GF-D8 (cell line): ENCODE data around the gene NEK8.
A peak's percentile ranks its signal among the peaks of the same experiment; 100 is the strongest.
"Not testable (repeated sequence)": the region's sequence is repeated elsewhere in the genome, so short reads cannot be mapped to it uniquely, and the experiment has no call there.

Experiments
- DNase-seq: peaks from one replicate; lab custom pipeline; 2025; lab: John Stamatoyannopoulos, UW

The NEK8 gene

GRCh38 chr17:28725660-28726225 is 2.8 kb upstream of the NEK8 start:
- DNase-seq = peak; percentile 23

GRCh38 chr17:28726226-28726626 is 2.4 kb upstream of the NEK8 start, which contains the start of gene TLCD1:
TLCD1 (minus strand) TSS chr17:28726233; CDS start chr17:28726097, 136 bp downstream.
- DNase-seq = peak; percentile 5

- DNase-seq = peak; percentile 60
Measured at GRCh38 chr17:28726627-28727491, 1.7 kb upstream of the NEK8 start.

GRCh38 chr17:28729950-28730330 is 1.4 kb downstream of the NEK8 start:
- DNase-seq = no peak

- DNase-seq = no peak
Measured at GRCh38 chr17:28733346-28733745, 4.8 kb downstream of the NEK8 start.

GRCh38 chr17:28734712-28735241 is 6.2 kb downstream of the NEK8 start:
- DNase-seq = no peak

GRCh38 chr17:28735242-28735722 is 6.7 kb downstream of the NEK8 start:
- peak; percentile 2 for DNase-seq

GRCh38 chr17:28735913-28736769 is 7.6 kb downstream of the NEK8 start:
- not testable (repeated sequence) for DNase-seq

GRCh38 chr17:28737316-28737715 is 8.7 kb downstream of the NEK8 start:
- no peak for DNase-seq

GRCh38 chr17:28737770-28738679 is 9.4 kb downstream of the NEK8 start:
- peak; percentile 12 for DNase-seq

GRCh38 chr17:28738680-28739384 is 10.2 kb downstream of the NEK8 start:
- no peak for DNase-seq

- no peak for DNase-seq
Measured at GRCh38 chr17:28740406-28741357, 12.1 kb downstream of the NEK8 start.

GRCh38 chr17:28741358-28742349 is 13.1 kb downstream of the NEK8 start:
- DNase-seq = peak; percentile 77

- DNase-seq = peak; percentile 68
Measured at GRCh38 chr17:28743243-28744103, 14.9 kb downstream of the NEK8 start, which contains the start of gene TRAF4. TRAF4 (plus strand) TSS chr17:28744011; CDS start chr17:28744113, 102 bp downstream.

- no peak for DNase-seq
Measured at GRCh38 chr17:28744104-28744971, 15.8 kb downstream of the NEK8 start.
